Tibial nerve (tissue), 3 donors: Measurements from ENCODE around the gene PIK3R1.

Source experiments
- POLR2A ChIP-seq, 2 donors: fragments of 450-650 bp; IDR thresholded peaks; one replicate each; pipeline ENCODE4 v1.6.1; 2017; ENCODE audit warnings: antibody characterized with exemption in 2 of 2, mild to moderate bottlenecking in 2 of 2, moderate library complexity in 2 of 2
- TF ChIP-seq, protein P1 (sequence below), 5 experiments: fragments of 200-600 bp in 3 of 5; fragments of 450-650 bp in 2 of 5; sonication (generic) in 3 of 5; IDR thresholded peaks; one replicate each; pipeline ENCODE4 v1.5.1; 2016 to 2019; ENCODE audit warnings: antibody characterized with exemption in 5 of 5, mild to moderate bottlenecking in 3 of 5, moderate library complexity in 2 of 5

GRCh38 chr5:68268852-68269130 lies 53.2 kb downstream of the PIK3R1 start:
- TF ChIP-seq, protein P1, sequence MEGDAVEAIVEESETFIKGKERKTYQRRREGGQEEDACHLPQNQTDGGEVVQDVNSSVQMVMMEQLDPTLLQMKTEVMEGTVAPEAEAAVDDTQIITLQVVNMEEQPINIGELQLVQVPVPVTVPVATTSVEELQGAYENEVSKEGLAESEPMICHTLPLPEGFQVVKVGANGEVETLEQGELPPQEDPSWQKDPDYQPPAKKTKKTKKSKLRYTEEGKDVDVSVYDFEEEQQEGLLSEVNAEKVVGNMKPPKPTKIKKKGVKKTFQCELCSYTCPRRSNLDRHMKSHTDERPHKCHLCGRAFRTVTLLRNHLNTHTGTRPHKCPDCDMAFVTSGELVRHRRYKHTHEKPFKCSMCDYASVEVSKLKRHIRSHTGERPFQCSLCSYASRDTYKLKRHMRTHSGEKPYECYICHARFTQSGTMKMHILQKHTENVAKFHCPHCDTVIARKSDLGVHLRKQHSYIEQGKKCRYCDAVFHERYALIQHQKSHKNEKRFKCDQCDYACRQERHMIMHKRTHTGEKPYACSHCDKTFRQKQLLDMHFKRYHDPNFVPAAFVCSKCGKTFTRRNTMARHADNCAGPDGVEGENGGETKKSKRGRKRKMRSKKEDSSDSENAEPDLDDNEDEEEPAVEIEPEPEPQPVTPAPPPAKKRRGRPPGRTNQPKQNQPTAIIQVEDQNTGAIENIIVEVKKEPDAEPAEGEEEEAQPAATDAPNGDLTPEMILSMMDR (IDR thresholded peaks at IDR 0.05), result no peak
- TF ChIP-seq POLR2A (IDR thresholded peaks at IDR 0.05), result no peak
